ENCODE results near the gene RRAGD. TPM values are rescaled to one million over a fixed set of nuclear protein-coding genes. Genes with fewer than 3 reads are reported as not detected.
A peak's percentile ranks its signal among the peaks of the same experiment; 100 is the strongest.

Gene RRAGD
- polyA plus RNA-seq, 3 donors = 5.0 to 7.9 (median 7.4) TPM

- peak overlapping the region; percentile 99 for H2AFZ ChIP-seq (ENCODE audit: insufficient read depth, low read depth, low read length, poor library complexity, severe bottlenecking)
- H3K79me2 ChIP-seq (ENCODE audit: insufficient read depth, low read length) = peaks cover 57% of the 10 kb centered on the region
- DNase-seq = peak in 1 of 3 donors; percentile 33
- H3K4me3 ChIP-seq (replicated peaks in 1 of 3; ENCODE audit: low read depth in 2 of 3, low read length in 3 of 3) = peak overlapping the region; percentile 69 to 93 (median 91)
- H3K9me3 ChIP-seq (replicated peaks in 1 of 2; ENCODE audit: control insufficient read depth in 1 of 2, insufficient read depth in 1 of 2, low read length in 2 of 2) = no peaks in the 10 kb centered on the region
- H3K4me1 Mint-ChIP-seq = peaks cover 53% of the 10 kb centered on the region
- peaks cover 42 to 58% of the 10 kb centered on the region in 2 donors for H3K4me1 ChIP-seq (ENCODE audit: control insufficient read depth in 1 of 2, insufficient read depth in 2 of 2, low read length in 2 of 2)
- H3K9ac ChIP-seq (ENCODE audit: insufficient read depth, low read length, poor library complexity, severe bottlenecking) = peak overlapping the region; percentile 85
- H3K27me3 Mint-ChIP-seq (ENCODE audit: low read depth in 3 of 3) = peaks cover 0 to 12% (median 6%) of the 10 kb centered on the region in 3 donors
- peak overlapping the region; percentile 89 to 94 for H3K4me3 Mint-ChIP-seq
- H4K20me1 ChIP-seq (ENCODE audit: insufficient read depth, low read length) = peaks cover 26% of the 10 kb centered on the region
- peak overlapping the region; percentile 99 for H3K4me2 ChIP-seq (replicated peaks; ENCODE audit: extremely low read depth, low read length, poor library complexity, severe bottlenecking)
- intact Hi-C loops (cut with micrococcal nuclease) = loop anchor here in 1 of 2 donors (5.0 kb wide), 1 partner anchor 38 kb away; no protein-coding TSS in a partner anchor
- WGBS (ENCODE audit: insufficient coverage) = 0% methylated on average over 3 of the region's 4 CpGs
- no peaks in the 10 kb centered on the region for H3K36me3 ChIP-seq (replicated peaks in 1 of 2; ENCODE audit: control insufficient read depth in 1 of 2, insufficient read depth in 2 of 2, low read length in 2 of 2)
- no peak for TF ChIP-seq CTCF (IDR thresholded peaks at IDR 0.05)
- H3K27me3 ChIP-seq (ENCODE audit: control insufficient read depth in 2 of 2, insufficient read depth in 2 of 2, low read length in 2 of 2) = no peaks in the 10 kb centered on the region
- H3K27ac Mint-ChIP-seq = peak overlapping the region in 3 of 7 donors; percentile 77 to 85 (median 80)
- no peaks in the 10 kb centered on the region for H3K9me3 Mint-ChIP-seq
- H3K36me3 Mint-ChIP-seq = no peaks in the 10 kb centered on the region
- peak overlapping the region; percentile 15 to 80 for H3K27ac ChIP-seq (ENCODE audit: low read depth in 1 of 2, low read length in 2 of 2)
These were observed 1.3 kb downstream of the RRAGD start for GRCh38 chr6:89410788-89411144.

- intact Hi-C loops (cut with micrococcal nuclease) = loop anchor here in 1 of 2 donors (5.0 kb wide), 1 partner anchor 38 kb away; no protein-coding TSS in a partner anchor
- no peak for DNase-seq
- H3K4me3 ChIP-seq (replicated peaks in 1 of 3; ENCODE audit: low read depth in 2 of 3, low read length in 3 of 3) = peak overlapping the region in 1 of 3 experiments; percentile 91
- peaks cover 62% of the 10 kb centered on the region for H3K79me2 ChIP-seq (ENCODE audit: insufficient read depth, low read length)
- H3K4me2 ChIP-seq (replicated peaks; ENCODE audit: extremely low read depth, low read length, poor library complexity, severe bottlenecking) = peak overlapping the region; percentile 99
- H3K4me1 Mint-ChIP-seq = peaks cover 57% of the 10 kb centered on the region
- no peak for TF ChIP-seq CTCF (IDR thresholded peaks at IDR 0.05)
- H3K4me1 ChIP-seq (ENCODE audit: control insufficient read depth in 1 of 2, insufficient read depth in 2 of 2, low read length in 2 of 2) = peaks cover 42 to 61% of the 10 kb centered on the region in 2 donors
- 55% methylated on average over 4 of the region's 10 CpGs for WGBS (ENCODE audit: insufficient coverage)
- H2AFZ ChIP-seq (ENCODE audit: insufficient read depth, low read depth, low read length, poor library complexity, severe bottlenecking) = no peak overlapping the region
- H3K36me3 ChIP-seq (replicated peaks in 1 of 2; ENCODE audit: control insufficient read depth in 1 of 2, insufficient read depth in 2 of 2, low read length in 2 of 2) = no peaks in the 10 kb centered on the region
- H3K36me3 Mint-ChIP-seq = no peaks in the 10 kb centered on the region
- H3K27ac ChIP-seq (ENCODE audit: low read depth in 1 of 2, low read length in 2 of 2) = no peak overlapping the region
- H4K20me1 ChIP-seq (ENCODE audit: insufficient read depth, low read length) = peaks cover 30% of the 10 kb centered on the region
- peak overlapping the region; percentile 89 to 94 for H3K4me3 Mint-ChIP-seq
- H3K9me3 Mint-ChIP-seq = no peaks in the 10 kb centered on the region
- H3K27ac Mint-ChIP-seq = peak overlapping the region in 1 of 7 donors; percentile 77
- no peak overlapping the region for H3K9ac ChIP-seq (ENCODE audit: insufficient read depth, low read length, poor library complexity, severe bottlenecking)
- no peaks in the 10 kb centered on the region for H3K27me3 ChIP-seq (ENCODE audit: control insufficient read depth in 2 of 2, insufficient read depth in 2 of 2, low read length in 2 of 2)
- H3K9me3 ChIP-seq (replicated peaks in 1 of 2; ENCODE audit: control insufficient read depth in 1 of 2, insufficient read depth in 1 of 2, low read length in 2 of 2) = no peaks in the 10 kb centered on the region
- H3K27me3 Mint-ChIP-seq (ENCODE audit: low read depth in 3 of 3) = peaks cover 0 to 12% (median 6%) of the 10 kb centered on the region in 3 donors
These were observed 1.8 kb downstream of the RRAGD start for GRCh38 chr6:89410231-89410761.

Data from CD14-positive monocyte (primary cell).